IPS-18c (cell line): ENCODE data around the gene TRAP1.

Experiments used
- H3K4me3 ChIP-seq: 2 replicates; pipeline ENCODE4 v1.7.0; 2013; ENCODE audit warnings: low read depth, mild to moderate bottlenecking, low read length, moderate library complexity; ENCODE audit not compliant: insufficient read depth
- H3K9me3 ChIP-seq: one replicate; pipeline ENCODE4 v1.6.1; 2013; ENCODE audit warnings: mild to moderate bottlenecking, low read length, moderate library complexity; ENCODE audit not compliant: control insufficient read depth, insufficient read depth

TRAP1 gene

DNA sequence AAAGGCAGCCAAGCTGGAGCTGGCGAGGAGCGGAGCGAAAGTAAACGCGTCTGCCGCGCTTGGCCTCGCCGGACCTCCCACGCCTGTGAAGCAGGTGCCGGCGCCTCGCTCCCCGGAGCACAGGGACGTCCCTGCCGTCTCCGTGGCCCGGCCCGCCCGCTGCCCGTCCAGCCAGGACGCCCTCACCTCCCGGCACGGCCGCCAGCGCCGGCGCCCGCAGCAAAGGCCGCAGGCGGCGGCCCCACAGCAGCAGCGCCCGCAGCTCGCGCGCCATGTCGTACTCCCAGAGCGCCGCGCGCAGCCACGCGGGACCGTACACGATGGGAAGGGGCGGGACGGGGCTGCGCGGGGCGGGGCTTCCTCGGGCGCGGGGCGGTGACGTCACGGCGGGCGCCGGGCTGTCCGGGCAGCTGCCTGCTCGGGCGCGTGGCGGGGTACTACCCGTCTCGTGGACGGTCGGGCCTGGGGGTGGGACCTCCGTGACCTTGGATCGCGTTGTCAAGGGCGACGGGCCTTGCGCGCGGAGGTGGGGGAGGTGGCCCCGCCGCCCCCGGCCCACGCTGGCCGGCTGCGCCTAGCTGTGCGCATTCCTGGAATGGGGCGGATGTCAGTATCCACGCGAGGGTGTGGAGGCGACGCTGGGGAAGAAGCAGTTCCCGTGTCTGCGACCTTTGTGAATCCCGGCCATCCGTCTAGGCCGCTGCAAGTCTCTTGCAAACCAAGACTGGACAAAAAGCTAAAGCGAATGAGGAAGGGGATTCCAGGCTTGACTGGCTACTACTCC is at the start of gene TRAP1:
TRAP1 (minus strand) TSS at position 290 of the 784 bp plus-strand sequence; CDS start at position 274, 16 bp downstream.
- no peaks in the 10 kb centered on the region for H3K9me3 ChIP-seq
- peak within 1 kb of the TSS; percentile 98 for H3K4me3 ChIP-seq

DNA sequence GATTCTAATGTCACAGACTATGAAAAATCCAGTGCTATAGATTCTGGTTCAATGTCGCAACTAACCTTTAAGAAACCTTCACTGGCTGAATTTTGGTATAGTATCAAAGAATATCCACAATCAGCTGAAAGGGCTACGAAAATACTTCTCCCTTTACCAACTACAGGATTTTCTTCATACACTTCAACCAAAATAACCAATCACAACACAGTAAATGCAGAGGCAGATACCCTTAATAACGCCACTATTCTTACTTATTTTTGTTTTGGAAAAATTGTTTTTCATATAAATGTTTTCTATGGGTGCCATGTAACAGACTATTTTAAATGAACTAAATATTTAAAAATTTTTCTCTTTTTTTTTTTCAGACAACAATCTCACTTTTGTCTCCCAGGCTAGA is 48.9 kb upstream of the TRAP1 start:
- H3K4me3 ChIP-seq, result no peak overlapping the region
- no peaks in the 10 kb centered on the region for H3K9me3 ChIP-seq

DNA sequence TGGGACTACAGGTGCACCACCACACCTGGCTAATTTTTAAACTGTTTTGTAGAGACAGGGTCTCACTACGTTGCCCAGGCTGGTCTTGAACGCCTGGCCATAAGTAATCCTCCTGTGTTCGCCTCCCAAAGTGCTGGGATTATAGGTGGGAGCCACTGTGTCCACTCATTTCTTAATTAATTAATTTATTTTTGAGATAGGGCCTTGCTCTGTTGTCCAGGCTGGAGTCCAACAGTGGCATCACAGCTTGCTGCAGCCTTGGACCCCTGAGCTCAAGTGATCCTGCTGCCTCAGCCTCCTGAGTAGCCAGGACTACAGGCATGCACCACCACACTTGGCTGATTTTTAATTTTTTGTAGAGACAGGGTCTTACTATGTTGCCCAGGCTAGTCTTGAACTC is 47.1 kb upstream of the TRAP1 start:
- Histone ChIP-seq H3K9me3 (no peaks in the 10 kb centered on the region), H3K4me3 (no peak overlapping the region)

DNA sequence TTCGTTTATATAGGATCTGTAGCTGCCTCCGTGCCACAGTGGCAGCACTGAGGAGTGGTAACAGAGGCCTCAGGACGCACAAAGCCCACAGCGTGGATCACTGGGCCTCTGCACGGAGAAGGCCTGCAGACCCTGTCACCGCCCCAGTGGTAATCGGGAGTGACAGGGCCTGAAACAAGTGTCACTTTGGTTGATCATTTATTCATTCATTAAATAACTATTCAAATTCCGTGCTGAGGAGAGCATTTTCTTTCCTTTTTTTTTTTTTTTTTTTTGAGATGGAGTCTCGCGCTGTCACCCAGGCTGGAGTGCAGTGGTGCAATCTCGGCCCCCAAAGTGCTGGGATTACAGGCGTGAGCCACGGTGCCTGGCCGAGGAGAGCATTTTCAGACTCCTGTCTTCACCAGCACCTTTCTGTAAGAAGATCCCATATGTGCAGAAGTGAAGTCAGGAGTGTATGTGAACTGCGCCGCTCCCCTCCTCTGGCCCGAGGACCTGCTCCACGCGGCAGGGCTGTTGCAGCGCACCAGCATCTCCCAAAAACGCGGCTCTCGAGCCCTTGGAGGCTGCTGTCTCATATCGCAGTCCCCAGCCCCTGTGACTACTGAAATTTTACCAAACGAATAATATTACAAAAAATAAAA is 44.9 kb upstream of the TRAP1 start:
- Histone ChIP-seq H3K9me3 (no peaks in the 10 kb centered on the region), H3K4me3 (no peak overlapping the region)

DNA sequence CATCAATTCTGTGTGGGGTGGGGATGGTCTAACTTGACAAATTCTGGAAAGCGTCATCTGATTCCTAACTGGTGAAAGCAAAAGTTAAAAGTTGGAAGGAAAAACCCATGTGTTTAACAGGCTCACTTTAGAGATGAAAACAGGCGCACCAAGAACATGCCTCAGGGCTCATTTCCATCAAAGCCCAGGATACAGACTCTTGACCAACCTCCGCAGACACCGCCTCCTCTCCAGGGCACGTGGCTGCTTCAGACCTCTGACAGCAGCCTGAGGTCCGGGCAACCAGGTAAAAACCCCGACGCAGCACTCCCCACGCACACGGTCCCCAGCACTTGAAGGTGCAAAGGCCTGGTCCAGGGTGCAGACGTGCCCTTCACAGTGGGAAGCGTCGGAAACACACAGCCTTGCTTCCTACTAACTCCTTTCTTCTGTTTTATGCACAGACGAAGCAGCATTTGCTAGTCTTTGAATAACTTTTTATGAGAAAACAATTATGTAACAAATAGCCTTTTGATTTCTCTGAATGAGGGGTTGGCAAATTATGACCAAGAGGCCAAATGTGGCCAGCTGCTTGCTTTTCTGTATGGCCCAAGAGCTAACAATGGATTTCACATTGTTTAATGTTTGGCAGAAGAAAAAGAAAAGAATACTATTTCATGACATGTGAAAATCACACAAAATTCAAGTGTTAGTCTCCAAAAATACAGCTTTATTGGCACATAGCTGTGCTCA is 44.2 kb upstream of the TRAP1 start:
- no peak overlapping the region for H3K4me3 ChIP-seq
- no peaks in the 10 kb centered on the region for H3K9me3 ChIP-seq

DNA sequence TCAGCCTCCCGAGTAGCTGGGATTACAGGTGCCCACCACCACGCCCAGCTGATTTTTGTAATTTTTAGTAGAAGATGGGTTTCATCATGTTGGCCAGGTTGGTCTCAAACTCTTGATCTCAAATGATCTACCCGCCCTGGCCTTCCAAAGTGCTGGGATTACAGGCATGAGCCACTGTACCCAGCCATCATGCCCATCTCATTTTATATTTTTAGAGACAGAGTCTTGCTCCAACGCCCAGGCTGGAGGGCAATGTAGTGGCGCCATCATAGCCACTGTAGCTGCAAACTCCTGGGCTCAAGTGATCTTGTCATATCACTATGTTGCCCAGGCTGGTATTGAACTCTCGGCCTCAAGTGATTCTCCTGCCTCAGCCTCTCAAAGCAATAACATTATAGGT is 43.2 kb upstream of the TRAP1 start:
- Histone ChIP-seq H3K9me3 (no peaks in the 10 kb centered on the region), H3K4me3 (no peak overlapping the region)

DNA sequence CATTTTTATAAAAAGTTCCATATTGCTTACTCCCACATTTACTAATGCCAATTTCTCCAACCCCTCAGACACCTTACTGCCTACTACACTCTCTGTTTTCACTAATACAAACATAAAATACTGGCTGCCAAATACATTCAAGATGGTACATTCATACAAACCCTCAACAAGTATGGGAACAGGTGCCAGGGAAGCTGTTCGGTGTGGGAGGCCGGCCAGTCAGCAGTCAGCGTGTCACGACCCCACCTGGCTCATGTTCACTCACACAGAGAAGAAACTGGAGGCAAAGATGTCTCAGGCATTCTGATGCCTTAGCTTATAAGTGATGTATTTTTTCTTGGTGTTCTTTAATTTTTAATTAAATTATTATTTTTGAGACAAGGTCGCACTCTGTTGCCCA is 42.4 kb upstream of the TRAP1 start:
- Histone ChIP-seq H3K9me3 (no peaks in the 10 kb centered on the region), H3K4me3 (no peak overlapping the region)

DNA sequence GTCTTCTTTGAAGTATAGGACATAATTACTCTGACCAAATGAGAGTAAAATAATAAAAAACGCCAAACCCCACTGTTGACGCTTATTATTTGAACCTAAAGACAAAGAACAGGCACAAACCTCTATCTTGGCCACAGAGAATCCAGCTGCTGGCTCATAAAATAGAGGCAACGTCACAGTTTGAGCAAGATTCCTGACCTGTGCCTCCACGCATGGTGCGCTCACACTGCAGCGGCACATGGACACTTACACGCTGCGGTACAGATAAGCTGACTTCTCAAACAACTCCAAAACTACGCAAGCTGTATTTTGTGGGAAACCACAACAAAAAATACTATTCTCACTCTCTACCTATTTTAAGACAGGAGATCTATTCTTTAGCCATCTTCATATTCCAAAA is 38.8 kb upstream of the TRAP1 start:
- Histone ChIP-seq H3K4me3 (no peak overlapping the region), H3K9me3 (no peaks in the 10 kb centered on the region)

DNA sequence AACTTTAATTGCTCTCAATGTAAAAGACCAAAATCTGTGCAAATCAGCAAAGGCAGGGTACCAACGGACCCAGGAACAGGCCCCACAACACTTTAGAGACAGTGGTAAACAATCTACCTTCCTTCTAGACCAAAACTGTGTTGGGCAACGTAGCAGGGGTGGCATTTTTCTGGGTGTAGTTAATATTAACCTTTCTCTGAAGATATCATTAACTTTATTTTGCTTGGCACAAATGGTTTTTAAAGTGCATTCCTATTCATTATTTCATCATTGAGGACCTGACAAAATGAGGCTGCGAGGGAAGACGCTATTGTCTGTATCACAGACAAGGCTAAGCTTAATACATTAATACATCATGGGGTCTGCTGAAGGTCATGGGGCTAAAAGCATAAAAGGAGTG is 37.9 kb upstream of the TRAP1 start:
- H3K9me3 ChIP-seq, result no peaks in the 10 kb centered on the region
- no peak overlapping the region for H3K4me3 ChIP-seq

DNA sequence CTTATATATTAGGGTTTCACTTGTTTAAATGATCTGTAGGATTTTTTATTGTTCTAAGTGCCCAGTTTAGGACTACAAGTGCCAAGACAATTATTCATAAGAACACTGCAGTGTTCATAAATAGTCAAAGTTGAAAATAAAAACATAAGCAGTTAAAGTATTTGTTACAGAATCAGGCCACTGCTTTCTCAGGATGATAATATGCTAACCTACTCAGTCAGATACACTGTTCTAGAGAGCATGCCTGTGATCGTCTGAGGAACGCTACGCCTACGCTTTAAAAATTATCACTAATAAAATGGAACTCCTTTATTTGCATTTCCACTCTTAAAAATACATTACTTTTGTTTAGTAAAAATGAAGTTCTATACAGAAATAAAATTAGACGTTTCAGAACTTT is 37.4 kb upstream of the TRAP1 start:
- Histone ChIP-seq H3K9me3 (no peaks in the 10 kb centered on the region), H3K4me3 (no peak overlapping the region)

DNA sequence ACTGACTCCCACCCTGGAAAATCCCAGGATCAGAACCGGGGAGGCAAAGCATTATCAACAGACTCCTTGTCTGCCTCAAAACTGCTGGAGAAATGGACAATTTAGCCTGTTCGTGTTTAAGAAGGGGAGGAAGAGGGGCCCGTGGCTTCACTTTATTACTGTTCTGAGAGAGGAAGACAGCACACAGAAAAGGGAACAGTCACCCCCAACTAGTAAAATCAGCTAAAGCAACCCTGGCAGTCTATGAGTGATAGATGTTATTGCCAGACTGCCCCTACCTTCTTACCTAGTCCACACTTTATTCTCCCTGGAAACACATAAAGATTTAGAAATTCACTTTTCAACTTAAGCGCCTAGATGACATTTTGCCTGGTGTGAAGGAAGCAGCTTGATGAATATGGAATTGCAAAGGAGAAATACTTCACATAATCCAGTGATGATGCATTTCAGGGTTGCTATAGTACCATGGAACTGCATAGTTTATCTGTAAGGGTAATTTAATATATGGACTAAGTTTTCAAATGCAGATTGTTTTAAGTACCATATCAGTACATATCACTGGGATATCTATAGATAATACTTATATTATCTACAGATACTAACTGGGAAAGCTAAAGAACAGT is 36.9 kb upstream of the TRAP1 start:
- H3K9me3 ChIP-seq, result no peaks in the 10 kb centered on the region

DNA sequence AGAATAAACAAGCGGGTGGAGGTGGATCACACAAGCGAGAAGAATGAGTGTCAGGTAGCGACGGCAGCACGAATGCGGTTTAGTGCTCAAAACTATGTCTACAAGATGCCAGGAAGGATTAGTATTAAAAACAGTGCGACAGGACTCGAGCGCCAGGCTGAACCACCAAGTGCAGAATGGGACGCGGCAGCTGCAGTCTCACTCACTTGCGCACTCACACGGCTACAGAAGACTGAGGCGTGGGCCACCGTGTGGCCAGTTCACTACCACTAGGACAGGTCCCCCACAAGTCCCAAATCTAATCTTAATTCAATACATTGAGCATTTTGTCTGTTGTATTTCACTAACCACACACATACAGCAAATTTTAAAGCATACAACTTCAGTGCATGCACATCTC is 35.7 kb upstream of the TRAP1 start:
- H3K9me3 ChIP-seq, result no peaks in the 10 kb centered on the region
- H3K4me3 ChIP-seq, result no peak overlapping the region

More for the DNA sequence above, 36.9 kb upstream of the TRAP1 start:
- H3K4me3 ChIP-seq, result no peak overlapping the region

DNA sequence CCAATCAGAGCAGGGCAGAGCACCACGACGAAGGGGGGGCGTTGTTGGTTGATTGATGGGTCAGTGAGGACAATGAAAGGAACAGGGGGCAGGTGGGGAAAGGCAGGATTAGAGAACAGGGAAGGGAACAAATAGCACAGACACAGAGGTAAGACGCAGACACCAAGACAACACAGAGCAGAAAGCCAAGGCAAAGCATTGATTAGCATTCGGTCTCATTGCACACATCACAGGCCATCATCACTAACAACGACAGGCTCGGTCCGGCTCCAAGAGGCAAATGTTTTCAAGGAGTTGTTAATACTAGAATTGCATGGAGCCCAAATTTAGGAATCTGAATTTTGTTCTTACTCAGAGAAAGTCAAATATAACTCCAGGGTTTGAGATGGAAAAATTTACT is 34.6 kb upstream of the TRAP1 start:
- no peaks in the 10 kb centered on the region for H3K9me3 ChIP-seq
- H3K4me3 ChIP-seq, result no peak overlapping the region

DNA sequence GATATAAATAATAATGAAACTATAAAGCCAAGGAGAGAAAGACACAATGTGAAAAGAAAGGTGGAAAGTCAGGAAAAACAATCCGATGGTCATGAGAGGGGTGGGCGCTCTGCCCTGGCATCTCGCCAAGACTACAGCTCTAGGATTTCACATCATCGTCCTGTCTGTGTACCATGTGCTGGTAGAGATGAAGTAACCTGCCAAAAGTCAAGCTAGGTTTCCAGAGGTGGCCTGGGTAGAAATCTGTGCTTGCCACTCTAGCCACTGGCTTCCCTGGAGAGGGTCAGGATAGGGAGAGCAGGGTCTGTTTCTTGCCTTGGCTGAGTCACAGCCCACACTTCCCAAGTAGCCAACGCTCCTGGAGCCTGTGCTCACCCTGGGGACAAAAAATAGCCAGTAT is 31.0 kb upstream of the TRAP1 start:
- Histone ChIP-seq H3K9me3 (no peaks in the 10 kb centered on the region), H3K4me3 (no peak overlapping the region)

DNA sequence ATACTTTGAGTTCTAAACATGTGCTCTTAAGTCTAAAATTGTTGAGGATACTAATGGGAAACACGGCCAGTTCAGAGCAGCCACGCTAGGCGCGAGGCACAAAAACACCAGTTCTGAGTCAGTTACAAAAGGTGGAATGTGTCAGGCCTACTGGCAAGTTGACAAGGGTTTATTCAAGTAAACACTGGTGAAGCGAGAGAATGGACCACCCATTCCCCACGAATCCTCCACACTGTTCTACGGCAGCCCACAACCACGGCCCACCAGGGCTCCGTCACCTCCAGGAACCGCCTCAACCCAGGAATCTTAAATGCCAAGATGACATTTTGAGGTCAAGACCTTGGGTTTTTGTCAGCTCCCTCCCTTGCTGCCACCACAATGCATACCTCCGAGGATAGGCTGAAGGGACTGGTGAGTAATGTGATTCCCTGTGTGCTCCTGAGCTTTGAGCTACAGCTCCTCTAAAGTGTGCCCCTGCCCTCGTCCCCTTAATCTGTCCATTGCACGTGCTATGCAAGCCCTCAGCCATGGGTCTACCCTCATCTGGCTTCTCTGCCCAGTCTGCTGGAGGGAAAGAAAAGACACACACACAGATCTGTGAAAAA is 28.5 kb upstream of the TRAP1 start:
- H3K4me3 ChIP-seq, result no peak overlapping the region
- no peaks in the 10 kb centered on the region for H3K9me3 ChIP-seq

DNA sequence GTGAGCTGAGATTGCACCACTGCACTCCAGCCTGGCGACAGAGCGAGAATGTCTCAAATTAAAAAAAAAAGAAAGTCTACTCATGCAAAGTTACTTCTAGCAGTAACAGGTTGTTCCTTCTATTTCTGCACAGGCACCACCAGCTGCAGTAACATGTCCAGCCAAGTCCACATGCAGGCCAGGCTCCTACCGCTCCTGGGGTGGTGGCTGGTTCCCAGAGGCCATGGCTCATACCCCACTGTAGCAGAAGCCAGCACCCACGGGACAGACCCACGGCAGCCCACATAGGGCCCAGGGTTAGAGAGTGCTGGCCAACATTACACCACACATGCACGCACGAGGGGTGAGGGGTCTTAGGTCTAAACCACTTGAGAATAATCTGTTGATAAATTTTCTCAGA is 26.7 kb upstream of the TRAP1 start:
- H3K9me3 ChIP-seq, result no peaks in the 10 kb centered on the region
- H3K4me3 ChIP-seq, result no peak overlapping the region

DNA sequence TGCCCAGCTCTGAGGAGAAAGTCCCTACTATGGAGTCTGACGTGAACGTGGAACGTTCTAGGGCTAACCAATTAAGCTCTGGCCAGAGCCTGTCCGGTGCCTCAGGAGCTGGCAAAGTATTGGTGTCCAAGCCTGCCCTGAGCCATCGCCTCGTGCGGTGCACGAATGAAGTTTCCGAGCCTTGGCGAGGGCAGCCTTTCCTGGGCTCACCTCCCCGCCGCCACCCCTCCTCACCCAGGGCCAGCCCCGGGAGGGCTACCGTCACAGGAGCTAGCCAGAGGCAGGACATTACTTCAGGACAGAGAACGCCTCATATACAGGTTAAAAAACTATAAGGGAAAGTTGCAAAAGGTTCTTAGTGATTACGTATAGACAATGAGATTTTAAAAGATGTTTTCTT is 23.6 kb upstream of the TRAP1 start:
- no peaks in the 10 kb centered on the region for H3K9me3 ChIP-seq

More for the DNA sequence above, 23.6 kb upstream of the TRAP1 start:
- no peak overlapping the region for H3K4me3 ChIP-seq
